Brain microvascular endothelial cell (primary cell): ENCODE results near the gene HEATR5A.
"Not testable (repeated sequence)": the region's sequence is repeated elsewhere in the genome, so short reads cannot be mapped to it uniquely, and the experiment has no call there.

Experiments used
- DNase-seq: peaks from one replicate; pipeline ENCODE4 v3.0.0-alpha.2; 2020
- H3K27ac ChIP-seq: fragments of 250-450 bp; sonication (Bioruptor Pico); 2 replicates; pipeline ENCODE4 v1.5.1; 2020; ENCODE audit warnings: mild to moderate bottlenecking, moderate library complexity
- H3K27me3 ChIP-seq: fragments of 250-450 bp; sonication (Bioruptor Pico); replicated peaks from 2 replicates; pipeline ENCODE4 v1.5.1; 2020; ENCODE audit warnings: mild to moderate bottlenecking
- H3K36me3 ChIP-seq: fragments of 250-450 bp; sonication (Bioruptor Pico); replicated peaks from 2 replicates; pipeline ENCODE4 v1.5.1; 2020; ENCODE audit warnings: mild to moderate bottlenecking
- H3K4me3 ChIP-seq: 2 replicates; pipeline ENCODE4 v1.5.1; 2011; ENCODE audit warnings: low read depth, mild to moderate bottlenecking, control low read depth, low read length, moderate library complexity
- CTCF ChIP-seq: IDR thresholded peaks from 2 replicates; pipeline ENCODE4 v1.5.1; 2011; ENCODE audit warnings: low read depth, mild to moderate bottlenecking, moderate library complexity, low read length, control low read depth, inconsistent platforms; ENCODE audit errors: missing control alignments
- in situ Hi-C: cut with HindIII; loops from 2 replicates; pipeline ENCODE4 v1.10.0; 2017; ENCODE audit warnings: low sequenced_read_pairs, low pct_ligation_motif_present

Gene HEATR5A

GRCh38 chr14:31243860-31244259 lies 176.5 kb downstream of the HEATR5A start:
- Histone ChIP-seq H3K4me3 (no peak overlapping the region), H3K27me3 (no peaks in the 10 kb centered on the region), H3K36me3 (no peaks in the 10 kb centered on the region), H3K27ac (no peak overlapping the region)
- DNase-seq = no peak
- in situ Hi-C loops = no loop called here
- no peak for TF ChIP-seq CTCF

GRCh38 chr14:31242161-31242940 lies 178.0 kb downstream of the HEATR5A start:
- DNase-seq = peak; percentile 78
- in situ Hi-C loops, H3K27me3 ChIP-seq, H3K4me3 ChIP-seq, H3K36me3 ChIP-seq: not testable (repeated sequence)
- H3K27ac ChIP-seq = peak overlapping the region; percentile 16
